AG04449 (cell line): ENCODE measurements around the gene PBXIP1.

Source experiments
- CTCF ChIA-PET: fragments of 350-600 bp; formaldehyde crosslinking; extraction: SDS; loops from one replicate; lab custom pipeline; 2021; ENCODE audit warnings: antibody characterized with exemption; lab: Yijun Ruan, JAX
- POLR2A ChIA-PET: fragments of 400-600, 350-600 bp; formaldehyde crosslinking; extraction: SDS; loops from one replicate; lab custom pipeline; 2020; ENCODE audit warnings: antibody characterized with exemption, inconsistent platforms; lab: Yijun Ruan, JAX
- DNase-seq: peaks from one replicate; pipeline ENCODE4 v3.0.0-alpha.2; 2010; ENCODE audit warnings: low read depth, low spot score
- H3K4me3 ChIP-seq: 2 replicates; pipeline ENCODE4 v1.5.1; 2011; ENCODE audit warnings: low read depth, mild to moderate bottlenecking, control low read depth, low read length
- CTCF ChIP-seq: IDR thresholded peaks from one replicate; pipeline ENCODE4 v1.5.1; 2011; ENCODE audit warnings: mild to moderate bottlenecking, moderate library complexity, low read length, control low read depth, inconsistent platforms; ENCODE audit not compliant: insufficient read depth; ENCODE audit errors: missing control alignments

Gene PBXIP1

GRCh38 chr1:154971341-154971998, 15.6 kb upstream of the PBXIP1 start:
- DNase-seq = no peak
- POLR2A ChIA-PET = interaction anchor here (0.6 to 4.7 kb wide), 11 partner anchors 10 to 415 kb away, joined by 3 to 74 read pairs (median 6); partner anchors contain the start of genes FLAD1, KRTCAP2, LENEP and PBXIP1
- CTCF ChIA-PET = interaction anchor here (0.7 to 13.1 kb wide), 13 partner anchors 10 to 302 kb away, joined by 3 to 176 read pairs (median 5); partner anchors contain the start of genes FLAD1, LENEP, PBXIP1 and PYGO2
- H3K4me3 ChIP-seq = peak overlapping the region; percentile 82
- no peak for TF ChIP-seq CTCF

- ChIA-PET POLR2A (interaction anchor here (0.6 to 4.7 kb wide), 14 partner anchors 9 to 415 kb away, joined by 3 to 74 read pairs (median 6); partner anchors contain the start of genes FLAD1, KRTCAP2, LENEP and PBXIP1), CTCF (interaction anchor here (0.7 to 13.1 kb wide), 15 partner anchors 9 to 301 kb away, joined by 3 to 176 read pairs (median 4); partner anchors contain the start of genes FLAD1, LENEP, PBXIP1 and PYGO2)
- no peak for TF ChIP-seq CTCF
- DNase-seq = peak; percentile 63
- H3K4me3 ChIP-seq = peak within 1 kb of the TSS; percentile 82
Measured at GRCh38 chr1:154970631-154971340, 14.9 kb upstream of the PBXIP1 start, which contains the start of gene SHC1. Gene SHC1, minus strand, starts transcription at chr1:154970747. Its CDS starts 221 bp downstream, at chr1:154970526.

- no peak for TF ChIP-seq CTCF
- H3K4me3 ChIP-seq = peak overlapping the region; percentile 82
- POLR2A ChIA-PET = interaction anchor here (1.0 to 4.7 kb wide), 9 partner anchors 8 to 203 kb away, joined by 4 to 74 read pairs (median 7); partner anchors contain the start of genes KRTCAP2, LENEP, PBXIP1 and PYGO2
- CTCF ChIA-PET = interaction anchor here (0.8 to 13.1 kb wide), 13 partner anchors 9 to 301 kb away, joined by 3 to 176 read pairs (median 5); partner anchors contain the start of genes FLAD1, LENEP, PBXIP1 and PYGO2
- no peak for DNase-seq
Measured at GRCh38 chr1:154969860-154970452, 14.1 kb upstream of the PBXIP1 start.

GRCh38 chr1:154969246-154969645, 13.3 kb upstream of the PBXIP1 start:
- no peak for DNase-seq
- peak overlapping the region; percentile 82 for H3K4me3 ChIP-seq
- ChIA-PET POLR2A (interaction anchor here (1.6 to 2.5 kb wide), 3 partner anchors 13 to 33 kb away, joined by 7 to 22 read pairs (median 11); partner anchors contain the start of genes LENEP, PBXIP1 and ZBTB7B), CTCF (interaction anchor here (1.1 to 13.1 kb wide), 6 partner anchors 8 to 116 kb away, joined by 3 to 176 read pairs (median 13); partner anchors contain the start of genes LENEP, PBXIP1 and PYGO2)
- TF ChIP-seq CTCF = no peak

GRCh38 chr1:154968731-154969130, 12.8 kb upstream of the PBXIP1 start:
- POLR2A ChIA-PET = interaction anchor here (0.6 kb wide), 1 partner anchor 14 kb away, joined by 3 read pairs; the partner anchor contains the start of gene FLAD1

More at GRCh38 chr1:154968731-154969130, 12.8 kb upstream of the PBXIP1 start:
- TF ChIP-seq CTCF = no peak
- peak overlapping the region; percentile 82 for H3K4me3 ChIP-seq
- no peak for DNase-seq
- CTCF ChIA-PET = interaction anchor here (1.7 to 13.1 kb wide), 2 partner anchors 13 to 28 kb away, joined by 7 to 176 read pairs; partner anchors contain the start of genes LENEP and PBXIP1
